ENCODE results near the gene KIAA0232.

Gene KIAA0232

GRCh38 chr4:6912441-6912840 is 129.9 kb downstream of the KIAA0232 start:
- no peak for DNase-seq (ENCODE audit: insufficient read length)
- no peak for FAIRE-seq
- no peak for TF ChIP-seq POLR2A (IDR thresholded peaks at IDR 0.05; ENCODE audit: low read depth, low read length)
- no peak for TF ChIP-seq TAF1 (IDR thresholded peaks at IDR 0.05; ENCODE audit: borderline replicate concordance, low read depth, low read length)
- no peak for TF ChIP-seq POLR2AphosphoS5 (IDR thresholded peaks at IDR 0.05; ENCODE audit: low read depth, low read length)

GRCh38 chr4:6913350-6913905 is 130.9 kb downstream of the KIAA0232 start:
- TF ChIP-seq POLR2A (IDR thresholded peaks at IDR 0.05; ENCODE audit: low read depth, low read length) (no peak), TAF1 (IDR thresholded peaks at IDR 0.05; ENCODE audit: borderline replicate concordance, low read depth, low read length) (no peak), POLR2AphosphoS5 (IDR thresholded peaks at IDR 0.05; ENCODE audit: low read depth, low read length) (no peak)
- no peak for FAIRE-seq
- DNase-seq (ENCODE audit: insufficient read length) = no peak

DNA sequence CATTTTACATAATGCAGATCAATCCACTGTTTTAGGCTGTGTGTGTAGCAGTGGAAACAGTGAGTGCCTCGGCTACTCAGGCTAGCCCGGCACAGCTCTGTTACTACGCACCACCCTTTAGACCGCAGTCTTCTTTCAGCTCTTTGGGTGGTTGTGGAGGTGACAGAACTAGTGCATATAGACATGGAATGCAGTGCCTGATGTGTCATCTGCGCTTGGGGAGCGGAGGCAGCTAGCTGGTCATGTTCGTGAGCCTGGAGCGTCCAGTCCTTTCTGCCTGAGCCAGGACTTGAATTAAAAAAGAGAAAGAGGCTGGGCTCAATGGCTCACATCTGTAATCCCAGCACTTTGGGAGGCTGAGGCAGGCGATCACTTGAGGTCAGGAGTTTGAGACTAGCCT is 131.9 kb downstream of the KIAA0232 start:
- TF ChIP-seq POLR2A (IDR thresholded peaks at IDR 0.05; ENCODE audit: low read depth, low read length) (no peak), TAF1 (IDR thresholded peaks at IDR 0.05; ENCODE audit: borderline replicate concordance, low read depth, low read length) (no peak), POLR2AphosphoS5 (IDR thresholded peaks at IDR 0.05; ENCODE audit: low read depth, low read length) (no peak)
- no peak for DNase-seq (ENCODE audit: insufficient read length)

DNA sequence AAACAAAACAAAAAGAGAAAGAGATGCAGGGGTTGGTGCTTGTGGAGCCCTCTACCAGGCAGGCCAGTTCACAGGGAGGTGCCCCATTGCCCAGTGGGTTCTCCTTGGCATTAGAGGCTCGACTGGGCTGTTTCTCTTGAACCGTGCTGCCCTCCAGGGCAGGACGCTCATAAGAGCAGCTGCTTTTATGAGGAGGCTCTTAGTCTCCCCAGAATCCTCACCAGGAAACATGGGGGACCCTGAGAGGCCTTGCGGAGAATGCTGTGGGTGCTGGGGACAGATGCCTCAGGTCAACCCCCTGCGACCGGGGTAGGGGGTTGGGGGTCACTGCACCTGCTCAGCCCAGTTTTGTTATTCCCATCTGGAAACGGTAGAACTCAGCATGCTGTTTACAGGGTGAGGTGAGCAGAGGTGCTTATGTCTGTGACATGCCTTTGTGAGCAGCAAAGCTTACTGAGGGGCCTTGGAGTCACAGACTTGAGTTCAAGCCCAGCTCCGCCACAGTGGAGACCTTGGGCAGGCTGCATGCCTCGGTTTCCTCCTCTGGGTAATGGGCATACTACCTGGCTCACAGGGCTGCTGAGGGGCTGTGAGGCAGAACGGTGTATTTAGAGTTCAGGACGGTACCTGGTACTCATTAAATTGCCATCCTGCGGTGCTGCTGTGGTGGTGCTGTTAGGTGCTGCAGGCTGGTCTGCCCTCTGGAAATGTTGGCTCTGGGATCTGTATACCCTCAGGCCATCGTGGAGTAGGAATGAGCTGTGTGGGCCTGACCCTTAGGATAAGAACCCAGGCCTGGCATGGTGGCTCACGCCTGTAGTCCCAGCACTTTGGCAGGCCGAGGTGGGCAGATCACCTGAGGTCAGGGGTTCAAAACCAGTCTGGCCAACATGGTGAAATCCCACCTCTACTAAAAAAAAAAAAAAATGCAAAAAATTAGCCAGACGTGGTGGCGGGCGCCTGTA is 132.8 kb downstream of the KIAA0232 start:
- TF ChIP-seq TAF1 (IDR thresholded peaks at IDR 0.05; ENCODE audit: borderline replicate concordance, low read depth, low read length) (no peak), POLR2AphosphoS5 (IDR thresholded peaks at IDR 0.05; ENCODE audit: low read depth, low read length) (0 out of 2 replicates have a peak, but pooled peaks have one; percentile 29), POLR2A (IDR thresholded peaks at IDR 0.05; ENCODE audit: low read depth, low read length) (no peak)
- FAIRE-seq (no peak), DNase-seq (ENCODE audit: insufficient read length) (no peak)

More for the DNA sequence above, 131.9 kb downstream of the KIAA0232 start:
- no peak for FAIRE-seq

DNA sequence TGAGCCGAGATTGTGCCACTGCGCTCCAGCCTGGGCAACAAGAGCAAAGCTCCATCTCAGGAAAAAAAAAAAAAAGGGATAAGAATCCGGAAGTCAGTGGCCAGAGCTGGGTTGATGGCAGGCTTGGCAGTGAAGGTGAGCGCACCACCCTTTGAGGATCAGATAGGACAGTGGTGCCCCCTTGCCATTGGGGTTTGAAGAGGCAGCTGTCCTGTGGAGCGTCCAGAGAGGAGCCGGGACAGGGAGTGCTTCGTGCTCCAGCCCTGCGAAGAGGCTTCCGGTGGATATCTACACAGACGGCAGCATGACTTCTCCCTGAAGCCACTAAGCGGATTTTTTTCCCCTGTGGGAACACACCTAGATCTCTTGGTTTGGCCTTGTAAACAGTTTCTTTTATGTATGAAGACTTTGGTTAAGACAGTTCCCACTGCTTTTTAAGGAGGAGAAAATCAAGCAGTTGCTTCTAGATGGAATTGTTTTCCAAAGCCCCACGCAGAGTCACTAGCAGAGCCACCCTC is 133.6 kb downstream of the KIAA0232 start:
- DNase-seq (ENCODE audit: insufficient read length) (no peak), FAIRE-seq (no peak)
- TF ChIP-seq TAF1 (IDR thresholded peaks at IDR 0.05; ENCODE audit: borderline replicate concordance, low read depth, low read length) = no peak
- no peak for TF ChIP-seq POLR2A (IDR thresholded peaks at IDR 0.05; ENCODE audit: low read depth, low read length)
- no peak for TF ChIP-seq POLR2AphosphoS5 (IDR thresholded peaks at IDR 0.05; ENCODE audit: low read depth, low read length)

DNA sequence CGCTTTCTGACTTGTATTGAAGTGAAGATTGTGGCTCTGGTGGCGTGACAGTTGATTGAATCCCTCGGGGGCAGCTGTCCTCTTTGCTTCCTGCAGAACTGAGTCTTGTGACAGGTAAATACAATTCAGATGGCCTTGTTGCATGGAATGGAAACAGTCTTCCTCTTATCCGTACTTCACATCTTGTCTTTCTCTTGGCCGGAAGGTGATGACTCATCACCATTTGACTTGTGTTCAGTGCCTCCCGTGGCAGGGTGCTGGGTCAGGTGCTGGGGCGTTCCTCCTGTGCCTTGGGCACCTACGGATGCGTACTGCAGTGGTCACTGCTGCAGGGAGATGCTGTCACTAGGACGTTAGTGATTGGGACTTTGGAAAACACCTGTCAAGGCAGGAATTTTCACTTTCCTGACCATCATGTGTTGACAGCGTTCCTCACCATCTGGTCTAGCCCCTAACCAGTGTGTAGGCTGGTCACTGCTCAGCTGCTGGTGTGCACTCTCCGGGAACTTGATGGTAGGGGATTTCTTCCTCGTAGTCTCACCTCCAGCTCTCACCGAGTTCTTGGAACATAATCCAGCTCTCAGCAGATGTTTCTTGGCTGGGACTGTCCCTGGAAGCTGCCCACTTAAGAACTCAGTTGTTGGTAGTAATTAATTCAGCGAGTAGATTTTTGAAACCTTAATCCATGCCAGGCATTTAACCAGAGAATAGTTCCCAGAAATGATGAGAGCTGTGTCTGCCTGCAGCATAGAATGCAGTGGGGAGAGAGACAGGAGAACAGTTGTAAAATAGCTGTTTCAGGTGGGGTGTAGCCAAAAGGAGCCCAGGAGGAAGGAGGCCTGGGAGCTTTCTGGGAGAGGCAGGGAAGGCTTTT is 134.3 kb downstream of the KIAA0232 start:
- FAIRE-seq (peak; percentile 88), DNase-seq (ENCODE audit: insufficient read length) (no peak)
- TF ChIP-seq POLR2A (IDR thresholded peaks at IDR 0.05; ENCODE audit: low read depth, low read length) = no peak
- no peak for TF ChIP-seq POLR2AphosphoS5 (IDR thresholded peaks at IDR 0.05; ENCODE audit: low read depth, low read length)
- TF ChIP-seq TAF1 (IDR thresholded peaks at IDR 0.05; ENCODE audit: borderline replicate concordance, low read depth, low read length) = no peak

DNA sequence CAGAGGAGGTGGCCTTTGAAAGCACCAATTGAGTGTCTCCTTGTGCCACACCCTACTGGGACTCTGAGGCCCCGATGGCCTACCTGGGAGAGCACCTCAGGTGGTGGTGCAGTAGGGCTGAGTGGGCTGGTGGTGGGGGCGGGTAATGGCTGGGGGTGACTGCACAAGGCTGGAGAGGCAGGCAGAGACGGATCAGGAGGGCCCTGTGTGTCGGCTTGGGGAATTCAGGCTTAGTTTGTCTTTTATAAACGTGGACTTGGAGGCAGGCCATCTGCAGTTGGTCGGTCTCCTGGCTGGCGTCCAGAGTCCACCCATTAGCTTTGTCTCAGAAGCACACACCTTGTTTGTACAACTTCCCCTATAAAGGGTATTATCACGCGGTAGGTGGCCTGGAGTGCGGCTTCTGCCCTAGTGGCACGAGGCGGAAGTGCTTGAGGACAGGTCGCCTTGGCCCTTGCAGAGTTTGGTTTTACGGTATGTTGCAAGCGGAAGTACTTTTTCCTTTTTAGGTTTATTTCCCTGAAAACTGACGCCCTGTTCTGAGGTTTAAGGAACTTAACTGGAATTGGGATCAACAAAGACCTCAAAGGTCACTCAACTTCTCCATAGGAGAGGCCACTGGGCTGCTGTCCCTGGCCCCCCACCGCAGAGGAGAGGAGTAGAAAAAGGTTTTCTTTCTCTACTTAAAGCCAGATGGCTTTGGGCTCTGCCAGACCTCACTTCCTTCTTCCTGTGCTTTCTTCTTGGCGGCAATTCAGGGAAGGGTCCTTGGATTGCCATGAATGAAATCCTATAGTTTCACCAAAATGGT is 135.1 kb downstream of the KIAA0232 start:
- no peak for DNase-seq (ENCODE audit: insufficient read length)
- no peak; the same call in 1 of the 2 replicates for TF ChIP-seq POLR2AphosphoS5 (IDR thresholded peaks at IDR 0.05; ENCODE audit: low read depth, low read length)
- TF ChIP-seq POLR2A (IDR thresholded peaks at IDR 0.05; ENCODE audit: low read depth, low read length) = no peak; the same call in 1 of the 2 replicates
- TF ChIP-seq TAF1 (IDR thresholded peaks at IDR 0.05; ENCODE audit: borderline replicate concordance, low read depth, low read length) = no peak
- peak; percentile 70 for FAIRE-seq

- no peak for TF ChIP-seq POLR2AphosphoS5 (IDR thresholded peaks at IDR 0.05; ENCODE audit: low read depth, low read length)
- no peak for TF ChIP-seq TAF1 (IDR thresholded peaks at IDR 0.05; ENCODE audit: borderline replicate concordance, low read depth, low read length)
- TF ChIP-seq POLR2A (IDR thresholded peaks at IDR 0.05; ENCODE audit: low read depth, low read length) = no peak
- FAIRE-seq (peak; percentile 65), DNase-seq (ENCODE audit: insufficient read length) (no peak)
These were observed 135.8 kb downstream of the KIAA0232 start for GRCh38 chr4:6918338-6918737.

- no peak for FAIRE-seq
These were observed 137.6 kb downstream of the KIAA0232 start for GRCh38 chr4:6920171-6920570.

DNA sequence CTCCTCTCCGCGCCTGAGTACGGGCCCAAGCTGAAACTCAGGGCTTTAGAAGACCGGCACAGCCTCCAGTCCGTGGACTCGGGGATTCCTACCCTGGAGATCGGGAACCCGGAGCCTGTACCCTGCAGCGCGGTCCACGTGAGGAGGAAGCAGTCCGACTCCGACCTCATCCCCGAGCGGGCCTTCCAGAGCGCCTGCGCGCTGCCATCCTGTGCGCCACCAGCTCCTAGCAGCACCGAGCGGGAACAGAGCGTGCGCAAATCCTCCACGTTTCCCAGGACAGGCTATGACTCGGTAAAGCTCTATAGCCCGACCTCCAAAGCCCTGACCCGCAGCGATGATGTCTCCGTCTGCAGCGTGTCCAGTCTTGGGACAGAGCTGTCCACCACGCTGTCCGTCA is 141.0 kb downstream of the KIAA0232 start:
- TF ChIP-seq POLR2A (IDR thresholded peaks at IDR 0.05; ENCODE audit: low read depth, low read length) (no peak), TAF1 (IDR thresholded peaks at IDR 0.05; ENCODE audit: borderline replicate concordance, low read depth, low read length) (no peak), POLR2AphosphoS5 (IDR thresholded peaks at IDR 0.05; ENCODE audit: low read depth, low read length) (no peak)
- no peak for DNase-seq (ENCODE audit: insufficient read length)
- no peak for FAIRE-seq

More at GRCh38 chr4:6920171-6920570, 137.6 kb downstream of the KIAA0232 start:
- DNase-seq (ENCODE audit: insufficient read length) = no peak
- TF ChIP-seq TAF1 (IDR thresholded peaks at IDR 0.05; ENCODE audit: borderline replicate concordance, low read depth, low read length) (no peak), POLR2A (IDR thresholded peaks at IDR 0.05; ENCODE audit: low read depth, low read length) (no peak), POLR2AphosphoS5 (IDR thresholded peaks at IDR 0.05; ENCODE audit: low read depth, low read length) (no peak)
